MM.1S (cell line): ENCODE results near the gene BCAM.

Source experiments
- DNase-seq: peaks from one replicate; pipeline ENCODE4 v3.0.0-alpha.2; 2015
- H2AFZ ChIP-seq: fragments of 300-600 bp; sonication (generic); 2 replicates; pipeline ENCODE4 v1.6.0; 2016; ENCODE audit warnings: antibody characterized with exemption, low read length
- H3F3A ChIP-seq: fragments of 300-600 bp; sonication (generic); 2 replicates; pipeline ENCODE4 v1.6.1; 2016; ENCODE audit warnings: mild to moderate bottlenecking, antibody characterized with exemption, low read length, moderate library complexity, mixed read lengths; ENCODE audit not compliant: insufficient read depth
- H3K27ac ChIP-seq: fragments of 300-600 bp; sonication (generic); 2 replicates; pipeline ENCODE4 v1.5.1; 2016; ENCODE audit warnings: mild to moderate bottlenecking, low read length
- H3K27me3 ChIP-seq: fragments of 300-600 bp; sonication (generic); replicated peaks from 2 replicates; pipeline ENCODE4 v1.6.0; 2016; ENCODE audit warnings: low read length; ENCODE audit not compliant: insufficient read depth
- H3K36me3 ChIP-seq: fragments of 300-600 bp; sonication (generic); replicated peaks from 2 replicates; pipeline ENCODE4 v1.6.1; 2016; ENCODE audit warnings: mild to moderate bottlenecking, low read length, mixed read lengths; ENCODE audit not compliant: insufficient read depth
- H3K4me1 ChIP-seq: fragments of 300-600 bp; sonication (generic); 2 replicates; pipeline ENCODE4 v1.6.1; 2016; ENCODE audit warnings: low read length, mixed read lengths
- H3K4me2 ChIP-seq: fragments of 300-600 bp; sonication (generic); 2 replicates; pipeline ENCODE4 v1.6.0; 2016; ENCODE audit warnings: low read depth, low read length
- H3K4me3 ChIP-seq: fragments of 300-600 bp; sonication (generic); 2 replicates; pipeline ENCODE4 v1.5.1; 2016; ENCODE audit warnings: low read length, mixed read lengths
- H3K79me2 ChIP-seq: fragments of 300-600 bp; sonication (generic); 2 replicates; pipeline ENCODE4 v1.6.1; 2016; ENCODE audit warnings: mixed run types, low read length, mixed read lengths
- H3K9ac ChIP-seq: fragments of 300-600 bp; sonication (generic); 2 replicates; pipeline ENCODE4 v1.6.1; 2016; ENCODE audit warnings: low read length, mixed read lengths
- H3K9me2 ChIP-seq: fragments of 300-600 bp; sonication (generic); replicated peaks from 2 replicates; pipeline ENCODE4 v1.6.1; 2016; ENCODE audit warnings: mild to moderate bottlenecking, low read length, mixed read lengths; ENCODE audit not compliant: insufficient read depth
- H3K9me3 ChIP-seq: fragments of 300-600 bp; sonication (generic); replicated peaks from 2 replicates; pipeline ENCODE4 v1.6.1; 2016; ENCODE audit warnings: mild to moderate bottlenecking, low read length, mixed read lengths; ENCODE audit not compliant: insufficient read depth
- H4K20me1 ChIP-seq: fragments of 300-600 bp; sonication (generic); 2 replicates; pipeline ENCODE4 v1.6.1; 2016; ENCODE audit warnings: mild to moderate bottlenecking, low read length, moderate library complexity, mixed read lengths; ENCODE audit not compliant: insufficient read depth
- EZH2 ChIP-seq: fragments of 300-600 bp; sonication (generic); optimal IDR thresholded peaks from 2 replicates; pipeline ENCODE3; 2017; ENCODE audit warnings: low read depth, mild to moderate bottlenecking, antibody characterized with exemption, low read length, mixed read lengths
- EZH2phosphoT487 ChIP-seq: fragments of 300-600 bp; sonication (generic); IDR thresholded peaks from 2 replicates; pipeline ENCODE4 v1.6.1; 2018; ENCODE audit warnings: antibody characterized with exemption, low read length
- TF ChIP-seq, protein P1 (sequence below): fragments of 300-600 bp; sonication (generic); IDR thresholded peaks from 2 replicates; pipeline ENCODE4 v1.5.1; 2016; ENCODE audit warnings: antibody characterized with exemption, low read length, mixed read lengths

BCAM gene

DNA sequence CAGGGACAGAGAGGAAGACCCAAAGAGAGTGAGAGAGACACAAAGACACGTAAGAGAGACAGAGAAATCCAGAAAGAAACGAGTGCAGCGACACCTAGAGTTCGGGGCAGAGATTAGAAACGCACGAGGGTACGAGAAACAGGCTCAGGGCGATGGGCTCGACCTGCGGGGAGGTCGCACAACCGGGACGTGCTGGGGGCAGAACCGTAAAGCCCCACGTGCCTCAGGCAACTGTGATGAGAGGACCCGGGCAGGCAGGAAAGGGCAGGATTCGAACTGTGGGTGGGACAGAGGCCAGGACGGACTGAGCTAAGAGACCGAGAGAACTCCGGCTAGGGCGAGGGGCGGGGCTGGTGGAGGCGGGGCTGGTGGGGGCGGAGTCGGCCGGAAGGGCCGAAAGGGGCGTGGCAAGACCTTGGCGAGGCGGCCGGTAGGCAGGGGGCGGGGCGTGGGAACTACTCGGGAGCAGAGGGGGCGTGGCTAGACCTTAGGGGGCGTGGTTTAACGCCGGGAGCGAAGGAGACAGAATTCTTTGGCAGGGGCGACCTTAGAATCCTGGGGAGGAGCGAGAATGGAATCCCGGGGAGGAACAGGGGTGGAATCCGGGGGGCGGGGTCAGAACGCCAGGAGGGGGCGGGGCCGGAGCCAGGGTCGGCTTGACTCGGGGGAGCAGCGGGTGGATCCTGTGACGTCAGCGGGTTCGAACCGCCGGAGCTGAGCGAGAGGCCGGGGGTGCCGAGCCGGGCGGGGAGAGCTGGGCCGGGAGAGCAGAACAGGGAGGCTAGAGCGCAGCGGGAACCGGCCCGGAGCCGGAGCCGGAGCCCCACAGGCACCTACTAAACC is 36.9 kb downstream of the BCAM start, which contains the start of gene NECTIN2:
NECTIN2 (plus strand) TSS at position 686 of the 843 bp plus-strand sequence. CDS start 229 bp downstream, outside the sequence.
- Histone ChIP-seq H3K9me3 (no peaks in the 10 kb centered on the region), H3K9ac (peak within 1 kb of the TSS; percentile 53), H3K79me2 (no peaks in the 10 kb centered on the region), H3K9me2 (no peaks in the 10 kb centered on the region), H3K4me2 (peak within 1 kb of the TSS; percentile 98), H3K4me3 (peak within 1 kb of the TSS; percentile 86), H3K27ac (peak within 1 kb of the TSS; percentile 16; the same call in 1 of the 2 replicates), H3K4me1 (peaks cover 17% of the 10 kb centered on the region), H4K20me1 (no peaks in the 10 kb centered on the region), H3K36me3 (no peaks in the 10 kb centered on the region), H3K27me3 (peaks cover 56% of the 10 kb centered on the region), H3F3A (no peaks in the 10 kb centered on the region; the same call in 1 of the 2 replicates), H2AFZ (peak within 1 kb of the TSS; percentile 99)
- TF ChIP-seq, protein P1, sequence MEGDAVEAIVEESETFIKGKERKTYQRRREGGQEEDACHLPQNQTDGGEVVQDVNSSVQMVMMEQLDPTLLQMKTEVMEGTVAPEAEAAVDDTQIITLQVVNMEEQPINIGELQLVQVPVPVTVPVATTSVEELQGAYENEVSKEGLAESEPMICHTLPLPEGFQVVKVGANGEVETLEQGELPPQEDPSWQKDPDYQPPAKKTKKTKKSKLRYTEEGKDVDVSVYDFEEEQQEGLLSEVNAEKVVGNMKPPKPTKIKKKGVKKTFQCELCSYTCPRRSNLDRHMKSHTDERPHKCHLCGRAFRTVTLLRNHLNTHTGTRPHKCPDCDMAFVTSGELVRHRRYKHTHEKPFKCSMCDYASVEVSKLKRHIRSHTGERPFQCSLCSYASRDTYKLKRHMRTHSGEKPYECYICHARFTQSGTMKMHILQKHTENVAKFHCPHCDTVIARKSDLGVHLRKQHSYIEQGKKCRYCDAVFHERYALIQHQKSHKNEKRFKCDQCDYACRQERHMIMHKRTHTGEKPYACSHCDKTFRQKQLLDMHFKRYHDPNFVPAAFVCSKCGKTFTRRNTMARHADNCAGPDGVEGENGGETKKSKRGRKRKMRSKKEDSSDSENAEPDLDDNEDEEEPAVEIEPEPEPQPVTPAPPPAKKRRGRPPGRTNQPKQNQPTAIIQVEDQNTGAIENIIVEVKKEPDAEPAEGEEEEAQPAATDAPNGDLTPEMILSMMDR, result peak; percentile 80
- TF ChIP-seq EZH2phosphoT487, result no peak
- DNase-seq, result peak; percentile 90

DNA sequence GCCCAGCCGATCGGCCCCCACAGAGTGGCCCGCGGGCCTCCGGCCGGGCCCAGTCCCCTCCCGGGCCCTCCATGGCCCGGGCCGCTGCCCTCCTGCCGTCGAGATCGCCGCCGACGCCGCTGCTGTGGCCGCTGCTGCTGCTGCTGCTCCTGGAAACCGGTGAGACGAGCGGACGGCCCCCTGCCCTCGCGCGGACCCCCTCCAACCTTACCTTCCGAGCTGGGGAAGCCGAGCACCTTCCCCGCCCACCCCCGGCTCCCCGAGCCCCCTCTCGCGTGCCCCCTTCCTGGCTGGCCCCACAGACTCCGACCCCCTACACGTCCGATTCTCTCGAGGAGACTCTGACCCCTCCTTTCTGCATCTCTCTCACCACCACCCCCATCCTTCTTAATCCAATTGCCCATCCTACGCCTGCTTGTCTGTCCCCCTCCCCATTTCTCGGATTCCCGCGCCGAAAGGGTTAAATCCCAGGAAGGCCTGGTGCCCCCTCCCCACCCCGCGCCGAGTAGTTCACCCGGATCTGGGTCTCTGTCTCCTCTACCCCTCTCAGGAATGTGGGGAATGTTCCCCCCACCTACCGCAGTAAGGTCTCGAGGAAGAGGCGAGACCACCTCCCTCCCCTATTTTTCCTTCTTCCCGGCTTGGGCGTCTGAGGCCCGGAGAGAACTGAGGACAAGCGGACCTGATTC is 37.7 kb downstream of the BCAM start:
- no peak for DNase-seq
- no peaks in the 10 kb centered on the region for H3K36me3 ChIP-seq
- peak overlapping the region; percentile 63 for H2AFZ ChIP-seq
- peaks cover 56% of the 10 kb centered on the region for H3K27me3 ChIP-seq
- no peaks in the 10 kb centered on the region; the same call in 1 of the 2 replicates for H3F3A ChIP-seq
- peaks cover 17% of the 10 kb centered on the region for H3K4me1 ChIP-seq
- no peaks in the 10 kb centered on the region for H3K79me2 ChIP-seq
- H4K20me1 ChIP-seq, result no peaks in the 10 kb centered on the region
- TF ChIP-seq EZH2phosphoT487 (no peak), EZH2 (no peak)
- TF ChIP-seq, protein P1, result no peak
- no peaks in the 10 kb centered on the region for H3K9me3 ChIP-seq
- H3K9ac ChIP-seq, result no peak overlapping the region; the same call in 1 of the 2 replicates
- H3K4me2 ChIP-seq, result peak overlapping the region; percentile 98
- no peaks in the 10 kb centered on the region for H3K9me2 ChIP-seq
- H3K4me3 ChIP-seq, result peak overlapping the region; percentile 86
- no peak overlapping the region for H3K27ac ChIP-seq

DNA sequence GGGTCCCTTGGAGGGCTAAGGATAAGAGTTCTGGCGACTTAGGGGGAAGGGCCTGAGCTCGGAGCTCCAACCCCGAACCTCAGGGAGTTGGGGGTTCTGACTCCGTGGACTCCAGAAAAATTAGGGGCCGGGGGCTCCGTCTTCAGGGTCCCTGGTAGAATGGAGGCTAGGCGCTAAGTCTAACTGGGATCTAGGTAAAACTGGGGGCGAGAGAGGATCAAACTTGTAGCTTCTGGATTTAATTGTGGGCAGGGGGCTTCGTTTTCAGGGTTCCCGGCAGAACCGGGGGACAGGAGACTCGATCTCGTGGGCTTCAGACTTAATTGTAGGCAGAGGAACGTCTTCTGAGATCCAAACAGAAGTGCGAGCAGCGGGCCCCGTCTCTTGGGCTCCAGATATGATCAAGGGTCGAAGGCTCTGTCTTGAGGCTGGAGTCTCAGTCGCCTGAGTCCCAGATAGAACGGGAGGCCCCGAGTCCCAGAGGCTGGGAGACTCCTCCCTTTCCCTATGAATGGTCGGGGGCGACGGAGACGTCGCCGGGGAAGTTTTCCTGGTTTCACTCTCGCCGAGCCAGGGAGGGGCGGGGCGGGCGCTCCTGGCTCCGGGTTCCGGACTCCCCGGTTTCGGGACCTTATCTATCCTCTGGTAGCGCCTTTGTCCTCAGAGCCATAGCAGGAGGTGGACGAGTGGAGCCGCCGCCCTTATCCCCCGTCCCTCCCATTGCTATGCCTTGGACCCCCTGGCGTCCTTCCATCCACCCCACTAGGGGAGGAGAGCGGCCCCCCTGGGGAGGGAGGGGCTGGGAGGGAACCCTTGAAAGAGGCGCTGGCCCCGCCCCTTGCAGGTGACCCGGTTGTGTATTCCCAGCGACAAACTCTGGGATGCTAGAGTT is 38.5 kb downstream of the BCAM start:
- H4K20me1 ChIP-seq, result no peaks in the 10 kb centered on the region
- H3K27me3 ChIP-seq, result peaks cover 60% of the 10 kb centered on the region
- H3K9me2 ChIP-seq, result no peaks in the 10 kb centered on the region
- H3K4me3 ChIP-seq, result no peak overlapping the region; the same call in 1 of the 2 replicates
- H3K27ac ChIP-seq, result no peak overlapping the region
- no peak overlapping the region for H2AFZ ChIP-seq
- H3K4me1 ChIP-seq, result peaks cover 17% of the 10 kb centered on the region
- DNase-seq, result no peak
- H3K9ac ChIP-seq, result no peak overlapping the region
- H3K4me2 ChIP-seq, result peak overlapping the region; percentile 98; the same call in 1 of the 2 replicates
- H3F3A ChIP-seq, result no peaks in the 10 kb centered on the region; the same call in 1 of the 2 replicates
- TF ChIP-seq, protein P1, result no peak
- TF ChIP-seq EZH2phosphoT487 (no peak), EZH2 (no peak)
- H3K36me3 ChIP-seq, result no peaks in the 10 kb centered on the region
- H3K9me3 ChIP-seq, result no peaks in the 10 kb centered on the region
- no peaks in the 10 kb centered on the region for H3K79me2 ChIP-seq
